HG02981 (cell line): ENCODE measurements around the gene HOXC9.

ENCODE experiments used
- ATAC-seq: cut with Tn5 transposase; IDR thresholded peaks from one replicate; pipeline ENCODE4 v1.9.1; 2021; ENCODE audit warnings: mild to moderate bottlenecking, moderate library complexity; ENCODE audit not compliant: unreplicated experiment

The HOXC9 gene

GRCh38 chr12:54000116-54001114, at the start of gene HOXC9:
Gene HOXC9 (plus strand): TSS chr12:54000161. CDS start chr12:54000189, 28 bp downstream.
- ATAC-seq, result no peak

DNA sequence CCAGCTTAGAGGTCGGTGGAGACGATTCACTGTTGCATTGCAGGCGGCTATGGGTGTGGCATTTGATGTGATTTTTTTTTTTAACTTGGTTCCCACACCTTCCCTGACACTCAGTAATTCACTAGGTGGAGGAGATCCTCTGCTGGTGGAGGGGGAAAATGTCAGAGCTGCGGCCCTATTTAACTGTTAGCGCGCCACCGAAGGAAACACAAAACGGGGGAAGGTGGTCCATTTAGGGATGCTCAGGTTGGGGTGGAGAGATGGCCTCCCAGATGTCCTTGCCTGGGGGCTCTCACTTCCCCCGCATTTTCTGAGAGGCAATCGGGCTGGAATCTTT, 49.6 kb upstream of the HOXC9 start:
- no peak for ATAC-seq

DNA sequence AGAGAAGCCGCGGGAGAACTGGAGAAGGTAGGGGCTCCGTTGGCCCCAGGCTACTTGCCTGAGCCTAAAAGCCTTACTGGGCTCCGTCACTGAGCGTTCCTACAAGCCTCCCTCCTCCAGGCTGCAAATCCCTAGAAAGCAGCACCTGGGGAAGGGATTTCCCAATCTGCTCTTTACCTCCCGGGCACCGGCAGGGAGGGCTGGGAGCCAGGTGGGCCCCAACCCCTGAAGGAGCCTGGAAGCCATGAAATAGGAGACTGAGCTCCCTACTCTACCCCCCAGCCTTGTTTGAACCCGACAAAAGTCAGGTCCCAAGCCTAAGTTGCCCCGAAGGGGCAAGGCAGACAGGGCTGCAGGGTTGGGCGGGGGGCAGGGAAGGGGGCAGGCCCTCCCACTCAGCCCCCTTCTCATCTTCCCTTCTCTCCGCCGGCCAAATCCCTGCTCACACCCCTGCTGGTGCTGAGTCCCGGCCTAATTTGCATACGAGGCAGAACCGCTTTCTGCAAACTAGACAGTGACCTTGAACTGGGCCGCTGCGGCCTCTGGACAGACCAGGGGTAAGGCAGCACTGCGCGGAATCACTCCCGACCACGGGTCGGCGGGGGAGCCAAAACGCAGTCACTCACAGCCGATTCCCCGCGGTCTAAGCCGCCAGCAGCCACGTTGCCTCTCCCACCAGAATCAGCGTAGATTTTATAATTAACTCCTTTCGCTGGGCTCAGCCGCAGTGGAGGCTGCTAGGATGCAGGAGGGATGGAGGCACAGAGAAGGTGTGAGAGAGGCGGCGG, 49.0 kb upstream of the HOXC9 start:
- no peak for ATAC-seq

- no peak for ATAC-seq
These were observed 48.2 kb upstream of the HOXC9 start for GRCh38 chr12:53951577-53952334.

DNA sequence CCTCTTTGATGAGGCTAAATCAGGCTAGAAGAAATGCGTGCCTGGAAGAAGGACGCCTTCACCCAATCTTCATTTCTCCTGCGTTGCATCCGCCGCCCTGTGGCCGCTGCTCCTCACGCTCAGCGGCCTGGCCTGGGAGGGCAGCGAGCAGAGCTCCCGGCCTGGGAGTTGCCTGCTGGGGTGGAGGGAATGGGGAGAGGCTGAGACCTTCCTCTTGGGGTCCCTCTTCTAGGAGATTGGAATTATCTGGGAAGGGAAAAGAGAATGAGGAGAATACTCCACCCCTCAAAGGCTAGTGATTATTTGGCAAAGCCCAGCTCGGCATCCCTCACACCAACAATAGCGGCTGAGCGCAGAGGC, 47.6 kb upstream of the HOXC9 start:
- ATAC-seq, result no peak

GRCh38 chr12:53952871-53953734, 46.9 kb upstream of the HOXC9 start:
- ATAC-seq, result no peak

DNA sequence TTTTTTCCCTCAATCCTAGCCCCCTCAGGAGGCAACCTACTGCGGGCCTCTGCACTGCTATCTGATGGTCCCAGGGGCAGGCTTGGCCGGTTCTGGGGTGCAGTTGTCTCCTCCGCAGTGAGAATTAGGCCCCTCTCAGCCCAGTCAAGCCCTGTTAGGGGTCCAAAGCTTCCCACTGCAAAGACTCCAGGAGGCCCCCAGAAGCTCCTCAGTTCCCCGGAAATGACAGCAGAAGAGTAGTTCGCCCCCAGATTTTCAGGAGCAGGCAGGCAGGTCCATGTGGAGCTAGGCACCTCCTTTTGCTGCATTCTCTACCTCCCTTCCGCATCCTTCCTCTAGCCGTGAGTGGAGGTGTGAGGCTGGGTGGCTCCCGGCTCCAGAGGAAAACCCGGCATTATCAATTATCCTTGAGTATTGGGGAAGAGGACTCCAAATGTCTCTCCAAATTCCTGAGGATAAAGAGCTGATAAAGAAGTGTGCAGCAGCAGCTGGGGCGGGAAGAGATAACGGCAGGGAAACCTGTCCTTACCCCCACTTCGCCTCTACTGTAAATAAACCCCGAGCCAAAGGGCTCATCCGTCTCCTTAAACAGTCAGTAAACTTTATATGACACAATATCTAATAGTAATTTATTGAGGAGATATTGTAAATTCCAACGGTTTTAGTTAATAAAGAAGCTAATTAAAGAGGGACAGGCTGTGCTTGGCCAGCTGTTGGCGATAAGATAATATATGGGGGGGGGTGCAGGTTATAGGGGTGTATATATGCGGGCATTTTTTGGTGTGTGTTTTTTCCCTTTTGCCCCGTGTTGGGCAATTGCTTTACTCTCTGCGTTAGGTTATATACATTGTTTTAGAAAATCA, 45.9 kb upstream of the HOXC9 start:
- ATAC-seq, result no peak

- ATAC-seq, result no peak
These were observed 45.3 kb upstream of the HOXC9 start, which contains the start of gene HOXC12 for GRCh38 chr12:53954694-53955035. Gene HOXC12 (plus strand): TSS chr12:53954903. CDS start chr12:53954930, 27 bp downstream.

DNA sequence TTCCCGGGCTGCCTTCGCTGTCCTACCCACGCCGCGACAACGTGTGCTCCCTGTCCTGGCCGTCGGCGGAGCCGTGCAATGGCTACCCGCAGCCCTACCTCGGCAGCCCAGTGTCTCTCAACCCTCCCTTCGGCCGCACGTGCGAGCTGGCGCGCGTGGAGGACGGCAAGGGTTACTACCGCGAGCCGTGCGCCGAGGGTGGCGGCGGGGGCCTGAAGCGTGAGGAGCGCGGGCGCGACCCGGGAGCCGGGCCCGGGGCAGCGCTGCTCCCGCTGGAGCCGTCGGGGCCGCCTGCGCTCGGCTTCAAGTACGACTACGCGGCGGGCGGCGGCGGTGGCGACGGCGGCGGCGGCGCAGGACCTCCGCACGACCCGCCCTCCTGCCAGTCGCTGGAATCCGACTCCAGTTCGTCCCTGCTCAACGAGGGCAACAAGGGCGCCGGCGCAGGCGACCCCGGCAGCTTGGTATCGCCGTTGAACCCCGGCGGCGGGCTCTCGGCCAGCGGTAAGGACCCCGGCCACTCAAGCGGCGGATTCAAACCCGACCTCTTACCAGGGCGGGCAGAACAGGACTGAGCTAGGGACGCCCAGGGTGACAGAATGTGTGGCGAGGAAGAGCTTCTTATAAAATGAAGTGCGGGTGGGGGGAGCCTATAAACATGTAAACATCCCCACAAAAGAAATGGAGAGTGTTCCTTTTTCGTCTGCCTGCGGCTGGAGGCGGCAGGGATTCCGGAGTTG, 44.8 kb upstream of the HOXC9 start:
- no peak for ATAC-seq

- ATAC-seq, result no peak
These were observed 44.1 kb upstream of the HOXC9 start for GRCh38 chr12:53955776-53956250.

DNA sequence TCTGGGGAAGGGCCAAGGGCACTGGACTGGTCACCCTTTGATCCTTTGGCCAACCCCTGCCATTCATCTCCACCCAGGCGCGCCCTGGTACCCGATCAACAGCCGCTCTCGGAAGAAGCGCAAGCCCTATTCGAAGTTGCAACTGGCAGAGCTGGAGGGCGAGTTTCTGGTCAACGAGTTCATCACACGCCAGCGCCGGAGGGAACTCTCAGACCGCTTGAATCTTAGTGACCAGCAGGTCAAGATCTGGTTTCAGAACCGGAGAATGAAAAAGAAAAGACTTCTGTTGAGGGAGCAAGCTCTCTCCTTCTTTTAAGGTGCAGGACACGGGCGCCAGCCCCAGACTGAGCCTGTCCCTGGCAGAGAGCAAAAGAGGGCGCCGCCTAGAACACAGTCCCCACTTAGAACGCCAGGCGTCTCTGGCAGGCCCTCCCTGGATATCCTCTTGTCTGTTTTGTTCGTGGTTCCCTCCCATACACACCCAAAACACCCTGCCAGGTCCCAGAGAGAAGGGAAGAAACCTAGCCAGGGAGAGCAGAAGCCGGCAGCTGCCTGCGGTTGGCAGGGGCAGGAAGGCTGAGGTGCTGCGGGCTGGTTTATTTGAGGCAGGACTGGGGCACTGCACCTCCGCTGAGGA, 43.6 kb upstream of the HOXC9 start:
- ATAC-seq, result no peak

- ATAC-seq, result no peak
These were observed 42.9 kb upstream of the HOXC9 start for GRCh38 chr12:53956914-53957536.

DNA sequence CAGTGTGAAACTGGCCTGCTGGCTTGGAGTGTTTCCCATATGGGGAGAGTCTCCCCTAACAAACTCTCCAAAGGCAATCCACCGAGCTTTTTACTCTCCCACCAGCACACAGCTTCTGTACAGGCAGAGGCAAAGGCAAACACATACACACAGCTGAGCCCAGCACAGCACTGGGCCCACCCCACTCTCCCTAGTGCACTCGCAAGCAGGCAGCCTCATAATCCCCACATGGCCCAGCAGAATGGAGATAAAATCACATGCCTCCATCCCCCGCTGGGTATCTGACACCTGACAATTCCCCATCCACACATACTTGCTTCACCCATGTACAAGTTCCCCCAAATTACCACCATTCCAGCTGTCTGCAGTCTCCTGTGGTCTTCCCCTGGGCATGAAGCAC, 41.8 kb upstream of the HOXC9 start:
- ATAC-seq, result no peak

DNA sequence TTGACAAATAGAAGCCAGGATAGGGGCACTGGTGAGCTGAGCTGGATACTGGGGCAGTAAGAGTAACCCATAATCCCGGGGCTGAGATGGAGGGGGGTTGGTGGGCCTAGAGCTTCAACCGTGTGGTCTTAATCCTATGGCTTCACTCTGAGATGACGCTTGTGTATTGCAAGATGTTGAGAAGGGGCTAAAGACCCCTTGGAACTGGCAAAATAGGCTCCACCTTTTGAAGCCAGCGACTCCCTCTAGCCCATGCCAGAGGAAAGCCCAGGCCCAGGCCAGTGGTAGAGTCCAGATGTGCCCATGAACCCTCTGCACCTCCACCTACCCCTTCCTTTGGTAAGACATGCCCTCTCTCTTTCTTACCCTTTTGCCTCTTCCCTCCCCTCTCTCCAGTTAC, 40.6 kb upstream of the HOXC9 start:
- no peak for ATAC-seq

GRCh38 chr12:53960187-53961024, 39.6 kb upstream of the HOXC9 start:
- ATAC-seq, result no peak

GRCh38 chr12:53961025-53961761, 38.8 kb upstream of the HOXC9 start:
- no peak for ATAC-seq
